Sigmoid colon (tissue), 7 donors: ENCODE measurements around the gene P4HA3. TPM values are rescaled to one million over a fixed set of nuclear protein-coding genes. Genes with fewer than 3 reads are reported as not detected.

Experiments
- DNase-seq: peaks from one replicate; pipeline ENCODE4 v3.0.0-alpha.2; 2019
- H3K27ac ChIP-seq, 4 donors: fragments of 200-600 bp; sonication (generic); one replicate each; pipeline ENCODE4 v1.5.1; 2016 to 2019; ENCODE audit warnings: mild to moderate bottlenecking in 1 of 4
- H3K27me3 ChIP-seq, 3 donors: fragments of 200-600 bp; sonication (generic); one replicate each; pipeline ENCODE4 v1.5.1; 2019; ENCODE audit warnings: mild to moderate bottlenecking in 1 of 3
- H3K36me3 ChIP-seq, 4 donors: fragments of 200-600 bp; sonication (generic); one replicate each; pipeline ENCODE4 v1.5.1; 2016 to 2019
- H3K4me1 ChIP-seq, 4 donors: fragments of 200-600 bp; sonication (generic); one replicate each; pipeline ENCODE4 v1.5.1; 2017 to 2019
- H3K4me3 ChIP-seq, 4 donors: fragments of 200-600 bp; sonication (generic); one replicate each; pipeline ENCODE4 v1.5.1; 2017 to 2019; ENCODE audit warnings: mild to moderate bottlenecking in 2 of 4, moderate library complexity in 1 of 4
- H3K9me3 ChIP-seq, 4 donors: fragments of 200-600 bp in 3 of 4; sonication (generic) in 3 of 4; one replicate each; pipeline versions ENCODE4 v1.5.1 to v1.6.1; 2013 to 2019
- CTCF ChIP-seq, 4 experiments: fragments of 450-650 bp in 3 of 4; fragments of 200-600 bp in 1 of 4; IDR thresholded peaks; one replicate each; pipeline ENCODE4 v1.5.1; 2016 to 2019; ENCODE audit warnings: antibody characterized with exemption in 4 of 4, mild to moderate bottlenecking in 3 of 4, moderate library complexity in 2 of 4
- EP300 ChIP-seq, 4 donors: sonication (generic); formaldehyde crosslinking; IDR thresholded peaks; one replicate each; pipeline ENCODE4 v1.6.1; 2017; ENCODE audit warnings: antibody characterized with exemption in 4 of 4
- POLR2A ChIP-seq, 2 donors: fragments of 450-650 bp; IDR thresholded peaks; one replicate each; pipeline ENCODE4 v1.6.1; 2016; ENCODE audit warnings: antibody characterized with exemption in 2 of 2, mild to moderate bottlenecking in 2 of 2, moderate library complexity in 2 of 2
- POLR2AphosphoS5 ChIP-seq, 4 donors: sonication (generic); formaldehyde crosslinking; IDR thresholded peaks; one replicate each; pipeline ENCODE4 v1.6.1; 2017; ENCODE audit warnings: antibody characterized with exemption in 4 of 4
- WGBS, 2 donors: extraction: QIAGEN DNeasy Blood & Tissue Kit; methylation state at CpG; one replicate each; pipeline ENCODE4 v1.1.7; 2013; 5-methylcytosine and 5-hydroxymethylcytosine counted together
- intact Hi-C: fragments of 100-400 bp; cut with DNase I; formaldehyde crosslinking; loops from one replicate; pipeline ENCODE4 v1.15.1; 2023
- polyA plus RNA-seq, 3 donors: library from polyadenylated mRNA; stranded (reverse); fragments of 200-250 nt; gene quantifications; one replicate each; pipeline ENCODE4 v1.2.3, GENCODE V29; 2013
- total RNA-seq, 4 donors: library from RNA; depleted of rRNA; stranded (reverse); fragments of >200 nt; gene quantifications; one replicate each; pipeline ENCODE4 v1.1.0, GENCODE V29; 2016
- donor health status: healthy with polysubstance abuse.
- donor health status: Bipolar disorder and iron deficiency.
- donor health status: healthy.

Gene P4HA3
- total and polyA plus RNA-seq, 7 donors: 0.29 to 11.9 (median 1.1) TPM; not detected in 2

DNA sequence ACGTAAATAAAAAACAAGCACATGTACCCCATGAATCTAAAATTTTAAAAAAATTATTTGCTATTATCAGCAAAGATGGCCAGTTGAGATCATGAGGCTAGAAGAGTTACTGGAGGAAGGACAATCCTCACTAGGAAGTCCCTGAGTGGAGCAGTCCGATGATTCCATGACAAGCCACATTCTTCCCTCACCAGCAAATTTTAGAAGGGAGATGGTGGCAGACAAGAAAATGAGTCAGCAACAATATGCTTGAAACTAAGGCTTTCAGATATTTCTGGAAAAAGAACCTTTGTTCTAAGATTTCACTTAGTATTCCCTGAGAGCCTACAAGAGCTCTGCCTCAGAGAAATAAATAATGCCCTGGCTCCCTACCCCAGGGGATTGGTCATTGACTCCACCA lies 34.9 kb downstream of the P4HA3 start:
- TF ChIP-seq POLR2A (IDR thresholded peaks at IDR 0.05): no peak
- TF ChIP-seq EP300 (IDR thresholded peaks at IDR 0.05): no peak
- TF ChIP-seq CTCF (IDR thresholded peaks at IDR 0.05): no peak
- no peak for TF ChIP-seq POLR2AphosphoS5 (IDR thresholded peaks at IDR 0.05)

DNA sequence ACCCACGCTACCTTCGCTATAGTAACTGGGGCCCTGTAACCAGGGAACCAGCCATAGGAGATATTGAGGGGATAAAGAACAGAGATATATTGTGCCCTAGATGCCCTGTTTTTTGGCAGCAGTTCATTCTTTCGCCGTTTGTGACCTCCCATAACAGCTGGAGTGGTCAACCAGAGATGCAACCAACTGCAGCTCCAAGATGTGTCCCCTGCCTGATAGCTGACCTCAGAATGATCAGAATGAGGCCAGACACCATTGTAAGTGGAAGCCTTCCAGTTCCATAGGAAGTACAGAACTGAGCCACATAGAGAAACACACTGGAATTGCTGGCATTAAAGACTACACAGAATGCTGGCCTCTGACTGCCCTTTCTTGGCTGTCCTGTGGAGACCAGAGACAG lies 39.2 kb downstream of the P4HA3 start:
- Histone ChIP-seq H3K4me3 (no peak overlapping the region), H3K27ac (no peak overlapping the region), H3K4me1 (no peaks in the 10 kb centered on the region), H3K36me3 (no peaks in the 10 kb centered on the region), H3K27me3 (no peaks in the 10 kb centered on the region), H3K9me3 (no peaks in the 10 kb centered on the region)
- intact Hi-C loops: no loop called here
- 83 to 92% methylated on average over 4 of the region's 4 CpGs for WGBS, 2 donors
- DNase-seq: no peak
- no peak for TF ChIP-seq POLR2A (IDR thresholded peaks at IDR 0.05)
- no peak for TF ChIP-seq EP300 (IDR thresholded peaks at IDR 0.05)
- TF ChIP-seq POLR2AphosphoS5 (IDR thresholded peaks at IDR 0.05): no peak
- no peak for TF ChIP-seq CTCF (IDR thresholded peaks at IDR 0.05)

More for the DNA sequence above, 34.9 kb downstream of the P4HA3 start:
- Histone ChIP-seq H3K9me3 (no peaks in the 10 kb centered on the region), H3K36me3 (no peaks in the 10 kb centered on the region), H3K27me3 (no peaks in the 10 kb centered on the region), H3K4me3 (no peak overlapping the region), H3K4me1 (peaks cover 0 to 24% (median 19%) of the 10 kb centered on the region in 4 donors), H3K27ac (no peak overlapping the region)
- intact Hi-C loops: no loop called here
- WGBS, 2 donors: 92 to 94% methylated on average over 2 of the region's 2 CpGs
- DNase-seq: no peak

- Histone ChIP-seq H3K4me1 (peaks cover 0 to 11% (median 6%) of the 10 kb centered on the region in 4 donors), H3K4me3 (no peak overlapping the region), H3K36me3 (no peaks in the 10 kb centered on the region), H3K9me3 (no peaks in the 10 kb centered on the region), H3K27me3 (no peaks in the 10 kb centered on the region), H3K27ac (no peak overlapping the region)
- DNase-seq: no peak
- no peak for TF ChIP-seq POLR2A (IDR thresholded peaks at IDR 0.05)
- no peak for TF ChIP-seq CTCF (IDR thresholded peaks at IDR 0.05)
- no peak for TF ChIP-seq EP300 (IDR thresholded peaks at IDR 0.05)
- TF ChIP-seq POLR2AphosphoS5 (IDR thresholded peaks at IDR 0.05): no peak
- WGBS, 2 donors: 51 to 52% methylated on average over 11 of the region's 11 CpGs
- intact Hi-C loops: no loop called here
Measured at GRCh38 chr11:74269161-74269811, 42.2 kb downstream of the P4HA3 start.

- DNase-seq: no peak
- H3K4me3 ChIP-seq: no peak overlapping the region
- no peaks in the 10 kb centered on the region for H3K36me3 ChIP-seq
- intact Hi-C loops: no loop called here
- H3K27me3 ChIP-seq: no peaks in the 10 kb centered on the region
- no peaks in the 10 kb centered on the region for H3K9me3 ChIP-seq
- no peak overlapping the region for H3K27ac ChIP-seq
- WGBS, 2 donors: 43 to 68% methylated on average over 4 of the region's 4 CpGs
- peaks cover 0 to 11% (median 6%) of the 10 kb centered on the region in 4 donors for H3K4me1 ChIP-seq
- TF ChIP-seq CTCF (IDR thresholded peaks at IDR 0.05) (no peak), POLR2AphosphoS5 (IDR thresholded peaks at IDR 0.05) (no peak), EP300 (IDR thresholded peaks at IDR 0.05) (no peak), POLR2A (IDR thresholded peaks at IDR 0.05) (no peak)
Measured at GRCh38 chr11:74268456-74268855, 43.0 kb downstream of the P4HA3 start.

DNA sequence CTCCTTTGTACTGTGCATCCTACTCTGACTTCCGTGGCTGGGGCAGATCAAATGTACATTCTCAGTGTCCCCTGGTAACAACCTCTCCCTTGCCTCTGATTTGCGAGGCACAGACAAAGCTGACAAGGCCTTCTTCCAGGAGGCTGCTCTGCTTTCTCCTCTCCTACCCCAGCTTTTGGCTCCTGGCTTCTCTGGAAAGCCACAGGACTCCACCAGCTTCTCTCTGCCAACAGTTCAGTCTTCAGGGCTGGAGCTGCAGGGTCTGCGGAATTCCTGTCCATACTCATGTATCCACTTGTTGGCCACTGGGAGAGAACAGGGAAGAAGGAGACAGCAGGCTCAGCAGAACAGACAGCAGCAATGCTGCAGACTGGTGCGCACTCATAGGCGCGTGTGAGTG lies 44.4 kb downstream of the P4HA3 start:
- no peak overlapping the region for H3K27ac ChIP-seq
- no peaks in the 10 kb centered on the region for H3K36me3 ChIP-seq
- no peak for DNase-seq
- H3K4me3 ChIP-seq: no peak overlapping the region
- intact Hi-C loops: no loop called here
- peaks cover 0 to 11% (median 6%) of the 10 kb centered on the region in 4 donors for H3K4me1 ChIP-seq
- no peaks in the 10 kb centered on the region for H3K27me3 ChIP-seq
- H3K9me3 ChIP-seq: no peaks in the 10 kb centered on the region
- 91 to 94% methylated on average over 6 of the region's 6 CpGs for WGBS, 2 donors
- no peak for TF ChIP-seq EP300 (IDR thresholded peaks at IDR 0.05)
- no peak for TF ChIP-seq POLR2A (IDR thresholded peaks at IDR 0.05)
- TF ChIP-seq CTCF (IDR thresholded peaks at IDR 0.05): no peak
- TF ChIP-seq POLR2AphosphoS5 (IDR thresholded peaks at IDR 0.05): no peak
